AG09309 (cell line): ENCODE data around the gene CENPO.
A peak's percentile ranks its signal among the peaks of the same experiment; 100 is the strongest.

Experiments
- DNase-seq: peaks from one replicate; pipeline ENCODE4 v3.0.0-alpha.2; 2010; ENCODE audit warnings: low read depth
- H3K4me3 ChIP-seq: 2 replicates; pipeline ENCODE4 v1.5.1; 2011; ENCODE audit warnings: mild to moderate bottlenecking, low read depth, low read length, moderate library complexity; ENCODE audit not compliant: control insufficient read depth
- TF ChIP-seq, protein P1 (sequence below): IDR thresholded peaks from 2 replicates; pipeline ENCODE4 v1.5.1; 2011; ENCODE audit warnings: mild to moderate bottlenecking, low read depth, low read length, inconsistent platforms; ENCODE audit not compliant: insufficient read depth, control insufficient read depth; ENCODE audit errors: missing control alignments

Gene CENPO, protein sequence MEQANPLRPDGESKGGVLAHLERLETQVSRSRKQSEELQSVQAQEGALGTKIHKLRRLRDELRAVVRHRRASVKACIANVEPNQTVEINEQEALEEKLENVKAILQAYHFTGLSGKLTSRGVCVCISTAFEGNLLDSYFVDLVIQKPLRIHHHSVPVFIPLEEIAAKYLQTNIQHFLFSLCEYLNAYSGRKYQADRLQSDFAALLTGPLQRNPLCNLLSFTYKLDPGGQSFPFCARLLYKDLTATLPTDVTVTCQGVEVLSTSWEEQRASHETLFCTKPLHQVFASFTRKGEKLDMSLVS

DNA sequence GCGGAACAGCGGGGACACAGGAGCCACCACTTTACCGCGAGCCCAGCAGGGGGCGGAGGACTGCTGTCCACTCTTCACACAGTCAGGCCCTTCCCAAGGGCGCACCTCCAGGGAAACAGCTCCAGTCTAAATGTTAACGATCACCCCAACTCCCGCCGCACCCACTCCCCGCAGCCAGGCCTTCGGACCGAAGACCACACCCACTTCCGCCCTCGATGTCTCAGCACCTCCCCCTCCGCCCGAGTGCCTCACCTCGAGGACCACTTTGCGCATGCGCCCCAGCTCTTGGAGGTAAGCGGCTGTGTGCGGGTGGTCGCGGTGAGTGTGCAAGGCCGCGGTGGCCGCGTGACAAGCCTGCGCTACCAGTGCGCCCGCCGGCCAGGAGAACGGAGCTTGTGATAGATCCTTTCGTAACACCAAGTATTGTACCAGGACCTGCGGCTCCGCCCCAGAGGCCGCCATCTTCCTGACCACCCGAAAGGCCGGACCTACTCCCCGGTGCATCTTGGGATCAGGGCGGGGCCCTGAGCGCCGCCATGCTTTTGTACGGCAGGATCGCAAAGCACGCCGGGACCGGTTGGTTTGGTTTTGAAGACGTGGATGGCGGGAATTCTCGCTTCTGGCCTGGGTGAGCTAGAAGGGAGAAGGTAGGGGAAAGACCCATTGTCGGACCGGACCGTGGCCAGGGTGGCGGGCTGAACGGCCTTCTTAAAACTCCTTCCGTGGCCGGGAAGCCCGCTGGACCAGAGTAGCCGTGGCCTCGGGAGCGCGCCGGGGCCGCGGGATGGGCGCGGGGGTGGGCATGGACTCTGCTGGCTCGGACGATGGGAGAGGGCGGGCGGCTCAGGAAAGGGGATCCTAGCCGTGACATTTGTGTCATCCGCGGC is at the start of gene CENPO, which contains the start of gene PTRHD1:
TSS of gene CENPO (plus strand) at position 552 of the 887 bp plus-strand sequence. CDS start 495 bp downstream, outside the sequence.
TSS of gene PTRHD1 (minus strand) at position 518 of the 887 bp plus-strand sequence. CDS start at position 504, 14 bp downstream.
- peak within 1 kb of the TSS; percentile 87 for H3K4me3 ChIP-seq
- TF ChIP-seq, protein P1, sequence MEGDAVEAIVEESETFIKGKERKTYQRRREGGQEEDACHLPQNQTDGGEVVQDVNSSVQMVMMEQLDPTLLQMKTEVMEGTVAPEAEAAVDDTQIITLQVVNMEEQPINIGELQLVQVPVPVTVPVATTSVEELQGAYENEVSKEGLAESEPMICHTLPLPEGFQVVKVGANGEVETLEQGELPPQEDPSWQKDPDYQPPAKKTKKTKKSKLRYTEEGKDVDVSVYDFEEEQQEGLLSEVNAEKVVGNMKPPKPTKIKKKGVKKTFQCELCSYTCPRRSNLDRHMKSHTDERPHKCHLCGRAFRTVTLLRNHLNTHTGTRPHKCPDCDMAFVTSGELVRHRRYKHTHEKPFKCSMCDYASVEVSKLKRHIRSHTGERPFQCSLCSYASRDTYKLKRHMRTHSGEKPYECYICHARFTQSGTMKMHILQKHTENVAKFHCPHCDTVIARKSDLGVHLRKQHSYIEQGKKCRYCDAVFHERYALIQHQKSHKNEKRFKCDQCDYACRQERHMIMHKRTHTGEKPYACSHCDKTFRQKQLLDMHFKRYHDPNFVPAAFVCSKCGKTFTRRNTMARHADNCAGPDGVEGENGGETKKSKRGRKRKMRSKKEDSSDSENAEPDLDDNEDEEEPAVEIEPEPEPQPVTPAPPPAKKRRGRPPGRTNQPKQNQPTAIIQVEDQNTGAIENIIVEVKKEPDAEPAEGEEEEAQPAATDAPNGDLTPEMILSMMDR: peak; percentile 68
- peak; percentile 81 for DNase-seq

DNA sequence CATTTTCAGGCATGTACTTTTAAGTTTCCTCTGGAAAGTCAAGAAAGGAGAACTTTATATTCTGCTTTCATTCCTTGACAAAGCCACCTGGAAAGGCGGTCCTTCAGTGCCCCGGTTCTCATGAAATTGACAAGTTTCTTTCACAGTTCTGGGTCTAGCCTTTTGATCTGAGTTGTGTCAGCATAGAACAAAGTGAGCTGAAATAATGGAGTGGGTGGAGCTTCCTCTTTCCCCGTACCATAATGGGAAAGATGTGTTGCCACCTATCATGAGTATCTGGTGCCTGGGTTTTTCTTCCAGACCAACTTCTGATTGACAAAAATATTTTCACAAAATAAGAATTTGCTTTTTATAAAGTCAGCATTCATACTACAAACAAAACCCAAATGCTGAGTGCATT is 49.3 kb upstream of the CENPO start:
- TF ChIP-seq, protein P1: no peak
- DNase-seq: no peak

DNA sequence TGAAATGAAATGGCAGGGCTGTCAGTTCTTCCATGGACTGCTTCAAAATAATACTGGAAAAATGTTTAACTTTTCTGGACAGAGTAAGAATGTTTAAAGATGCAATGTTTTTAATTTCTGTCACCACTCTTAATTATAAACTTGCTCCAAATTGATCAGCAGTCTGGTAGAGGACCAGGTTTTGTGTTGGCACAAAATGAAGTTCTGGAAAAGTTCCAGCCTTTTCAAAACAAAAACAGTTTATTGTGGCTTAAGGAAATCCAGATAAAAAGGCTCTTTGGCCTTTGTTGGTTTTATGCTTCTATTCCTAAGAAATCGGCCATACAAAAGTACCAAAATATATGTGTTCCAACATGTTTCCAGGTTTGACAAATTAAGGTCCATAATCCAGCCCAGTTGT is 48.9 kb upstream of the CENPO start:
- no peak overlapping the region for H3K4me3 ChIP-seq
- DNase-seq: no peak
- TF ChIP-seq, protein P1: no peak

More for the DNA sequence above, 49.3 kb upstream of the CENPO start:
- no peak overlapping the region for H3K4me3 ChIP-seq

DNA sequence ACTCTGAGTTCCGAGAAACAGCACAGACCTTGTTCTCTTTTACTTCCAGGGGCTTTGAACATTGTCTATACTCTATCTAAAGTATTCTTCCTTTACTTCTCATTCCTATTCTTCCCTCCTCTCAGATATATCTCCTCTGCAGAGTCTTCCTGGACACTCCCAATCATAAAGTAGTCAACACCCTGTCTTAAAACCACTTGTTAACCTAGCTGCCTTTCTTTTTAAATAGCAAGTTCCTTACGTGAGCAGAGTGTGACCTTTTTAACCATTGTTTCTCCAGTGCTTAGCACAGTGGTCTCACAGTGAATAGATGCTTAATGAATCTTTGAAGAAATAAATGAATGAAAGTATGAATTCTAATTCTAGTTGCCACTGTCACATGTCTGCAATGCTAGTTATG is 47.4 kb upstream of the CENPO start:
- TF ChIP-seq, protein P1: no peak
- DNase-seq: no peak
- no peak overlapping the region for H3K4me3 ChIP-seq

DNA sequence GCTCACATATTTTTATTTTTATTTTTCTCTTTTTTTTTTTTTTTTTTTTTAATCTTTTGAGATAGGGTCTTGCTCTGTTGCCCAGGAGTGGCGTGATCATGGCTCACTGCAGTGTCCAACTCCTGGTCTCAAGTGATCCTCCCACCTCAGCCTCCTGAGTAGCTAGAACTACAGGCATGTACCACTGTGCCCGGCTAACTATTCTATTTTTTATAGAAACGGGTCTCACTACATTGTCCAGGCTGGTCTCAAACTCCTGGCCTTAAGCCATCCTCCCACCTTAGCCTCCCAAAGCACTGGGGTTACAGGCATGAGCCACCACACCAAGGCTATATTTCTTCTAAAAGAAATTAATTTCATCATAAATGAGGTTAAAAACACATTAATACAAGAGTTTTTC is 45.9 kb upstream of the CENPO start:
- no peak for DNase-seq
- TF ChIP-seq, protein P1: no peak
- no peak overlapping the region for H3K4me3 ChIP-seq

DNA sequence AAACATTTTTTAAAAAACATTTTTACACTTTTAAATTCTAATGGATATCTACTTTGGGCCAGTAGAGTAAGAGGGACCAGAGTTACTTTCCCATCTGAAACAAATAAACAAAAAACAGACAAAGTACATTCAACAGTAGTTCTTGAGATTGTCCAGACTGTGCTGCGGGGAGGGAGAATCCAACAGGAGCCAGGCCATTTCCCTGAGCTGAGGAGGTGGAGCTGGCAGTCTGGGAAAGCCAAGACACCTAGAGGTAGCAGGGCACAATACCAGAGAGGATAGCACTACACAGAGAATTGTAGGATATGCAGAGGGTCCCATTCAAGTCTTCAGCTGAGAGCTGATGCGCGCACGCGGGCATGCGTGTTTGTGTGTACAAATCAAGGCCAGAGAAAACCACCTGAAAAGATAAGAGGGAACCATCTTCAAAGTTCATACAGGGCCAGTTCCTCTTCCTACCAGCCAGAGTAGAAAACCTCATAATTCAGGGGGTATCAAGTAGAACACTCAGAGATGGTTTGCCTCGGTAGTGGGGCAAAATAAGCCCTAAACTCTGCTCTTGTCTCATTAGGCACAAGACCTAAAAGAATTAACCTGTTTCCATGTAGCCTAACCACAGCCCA is 44.0 kb upstream of the CENPO start:
- no peak overlapping the region for H3K4me3 ChIP-seq
- TF ChIP-seq, protein P1: no peak
- no peak for DNase-seq
